ENCODE data around the gene WDR45. TPM values are rescaled to one million over a fixed set of nuclear protein-coding genes. Genes with fewer than 3 reads are reported as not detected.

WDR45 gene
- total RNA-seq, 1 donor from 2014 or later = 67.1 TPM

DNA sequence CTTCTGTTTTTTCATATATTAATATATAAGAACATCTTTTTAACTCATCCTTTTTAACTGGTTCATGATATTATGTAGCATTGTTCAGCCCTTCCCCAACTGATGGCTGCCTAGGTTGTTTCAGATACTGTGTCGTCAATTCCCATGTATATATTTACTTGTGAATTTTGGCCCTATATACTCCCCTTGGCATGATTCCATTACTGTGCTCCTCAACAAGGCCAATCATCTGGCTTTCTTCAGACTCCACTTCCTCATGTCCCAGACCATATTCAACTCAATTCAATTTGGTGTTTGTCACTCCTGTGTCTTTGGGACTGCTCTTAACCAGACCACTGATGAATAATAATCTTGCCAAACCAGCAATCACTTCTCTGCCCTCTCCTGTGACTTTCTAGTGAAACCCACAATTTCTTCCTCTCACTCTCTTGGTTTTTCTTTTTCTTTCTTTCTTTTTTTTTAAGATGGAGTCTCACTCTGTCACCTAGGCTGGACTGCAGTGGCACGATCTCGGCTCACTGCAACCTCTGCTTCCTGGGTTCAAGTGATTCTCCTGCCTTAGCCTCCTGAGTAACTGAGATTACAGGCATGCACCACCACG lies 2.7 kb upstream of the WDR45 start:
- DNase-seq (ENCODE audit: missing footprints) (no peak), ATAC-seq (no peak)
- intact Hi-C loops (cut with DNase I) = no loop called here

DNA sequence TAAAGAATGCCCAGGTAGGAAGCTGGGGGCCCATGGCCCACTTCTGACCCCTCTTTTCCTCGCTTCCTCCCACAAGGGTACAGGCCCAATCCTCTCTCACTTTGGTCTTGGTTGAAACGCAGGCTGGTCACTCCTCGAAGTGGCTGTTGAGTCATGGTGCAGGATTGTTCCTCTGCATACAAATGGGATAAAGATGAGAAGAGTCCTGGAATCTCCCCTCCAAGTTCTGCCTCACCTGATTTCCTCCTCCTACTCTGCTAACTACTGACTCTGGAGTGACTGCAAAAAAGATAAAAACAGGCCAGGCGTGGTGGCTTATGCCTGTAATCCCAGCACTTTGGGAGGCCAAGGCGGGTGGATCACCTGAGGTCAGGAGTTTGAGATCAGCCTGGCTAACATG lies 1.7 kb downstream of the WDR45 start:
- no peak for DNase-seq (ENCODE audit: missing footprints)
- intact Hi-C loops (cut with DNase I) = no loop called here

DNA sequence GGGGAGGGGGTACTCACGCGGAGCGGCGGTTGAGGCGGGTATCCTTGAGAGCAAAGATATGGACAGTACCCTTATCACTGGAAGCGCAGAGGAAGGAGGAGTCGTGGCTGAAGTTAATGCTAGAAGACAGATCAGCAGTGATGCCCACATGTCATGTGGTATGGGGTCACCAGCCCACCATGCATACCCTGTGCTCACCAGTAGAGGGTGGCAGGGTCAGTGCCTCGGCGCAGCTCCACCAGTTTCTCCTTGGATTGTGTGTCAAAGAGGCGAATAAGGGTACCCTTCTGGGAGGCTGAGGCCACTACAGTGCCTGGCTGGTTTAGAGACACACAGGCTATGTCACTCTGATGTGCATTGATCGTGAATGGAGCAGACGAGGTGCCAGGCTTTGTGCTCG lies 4.3 kb downstream of the WDR45 start:
- no peak for DNase-seq (ENCODE audit: missing footprints)
- intact Hi-C loops (cut with DNase I) = no loop called here
- ATAC-seq = no peak

More for the DNA sequence above, 1.7 kb downstream of the WDR45 start:
- ATAC-seq = no peak

DNA sequence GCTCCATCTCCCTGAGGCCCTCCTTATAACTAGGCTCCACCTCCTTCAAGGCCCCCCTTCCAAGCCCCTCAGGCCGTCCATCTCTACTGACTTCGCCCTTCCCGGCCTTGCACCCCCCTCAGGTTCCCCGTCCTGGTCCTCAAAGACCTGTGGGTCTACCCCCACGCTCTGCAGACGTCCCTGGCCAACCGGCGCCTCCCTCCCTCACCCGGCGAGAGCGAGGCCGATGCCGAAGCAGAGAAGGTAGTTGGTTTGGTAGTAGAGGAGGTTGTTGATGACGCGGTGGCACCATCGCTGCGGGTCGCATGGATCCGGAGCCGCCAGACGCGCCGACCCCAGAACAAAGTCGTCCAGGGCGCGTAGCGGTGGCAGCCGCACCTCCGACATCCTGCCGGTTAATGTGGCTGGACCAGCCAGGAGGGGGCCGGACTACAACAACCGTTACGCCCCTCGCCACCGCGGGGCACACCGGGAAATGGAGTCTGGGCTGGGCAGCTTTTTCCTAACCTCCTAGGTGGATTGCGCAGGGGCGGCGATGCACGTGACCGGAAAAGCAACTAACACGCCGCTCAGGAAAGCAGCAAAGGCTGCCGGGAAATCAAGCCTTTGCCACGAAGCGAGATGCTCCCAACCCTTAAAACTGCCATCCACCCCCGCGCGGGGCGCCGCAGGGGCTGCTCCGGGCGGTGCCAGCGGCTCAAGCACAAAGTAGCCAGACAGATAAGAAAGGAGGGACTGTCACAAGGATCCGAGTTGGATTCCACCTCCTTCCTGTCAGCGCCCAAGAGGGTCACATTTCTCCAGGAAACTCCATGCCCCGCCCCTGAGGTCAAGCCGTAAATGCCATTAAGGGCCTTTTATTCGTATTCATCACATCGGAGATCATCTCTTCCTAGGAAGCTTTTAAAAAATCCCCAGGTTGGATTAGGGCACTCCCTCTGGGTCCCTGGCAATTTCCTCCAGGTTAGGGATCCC lies 5.8 kb downstream of the WDR45 start, which contains the start of gene PRAF2:
Gene PRAF2, minus strand, starts transcription at position 402 of the 975 bp plus-strand sequence. Its CDS starts 15 bp downstream, at position 387.
- intact Hi-C loops (cut with DNase I) = no loop called here

DNA sequence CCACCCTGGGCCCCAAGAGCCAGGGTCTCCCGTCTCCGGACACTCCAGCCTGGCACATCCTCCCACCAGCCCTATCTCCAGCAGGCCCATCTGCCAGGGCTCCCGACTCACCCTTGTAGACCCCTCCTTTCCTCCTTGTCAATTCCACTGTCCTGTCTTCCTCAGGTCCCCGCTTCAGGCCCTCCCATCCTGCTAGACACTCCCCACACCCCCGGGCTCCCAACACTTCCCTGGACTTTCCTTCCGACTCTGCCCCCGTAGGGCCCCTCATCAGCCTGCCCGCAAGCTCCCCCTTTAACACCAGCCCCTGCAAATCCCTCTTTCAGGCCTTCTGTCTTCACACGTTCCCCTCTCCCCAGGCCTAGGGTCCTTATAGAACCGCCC lies 7.0 kb downstream of the WDR45 start:
- DNase-seq (ENCODE audit: missing footprints) (no peak), ATAC-seq (no peak)
- intact Hi-C loops (cut with DNase I) = no loop called here

More for the DNA sequence above, 5.8 kb downstream of the WDR45 start, which contains the start of gene PRAF2:
- peak; percentile 92 for ATAC-seq
- DNase-seq (ENCODE audit: missing footprints) = peak; percentile 95

DNA sequence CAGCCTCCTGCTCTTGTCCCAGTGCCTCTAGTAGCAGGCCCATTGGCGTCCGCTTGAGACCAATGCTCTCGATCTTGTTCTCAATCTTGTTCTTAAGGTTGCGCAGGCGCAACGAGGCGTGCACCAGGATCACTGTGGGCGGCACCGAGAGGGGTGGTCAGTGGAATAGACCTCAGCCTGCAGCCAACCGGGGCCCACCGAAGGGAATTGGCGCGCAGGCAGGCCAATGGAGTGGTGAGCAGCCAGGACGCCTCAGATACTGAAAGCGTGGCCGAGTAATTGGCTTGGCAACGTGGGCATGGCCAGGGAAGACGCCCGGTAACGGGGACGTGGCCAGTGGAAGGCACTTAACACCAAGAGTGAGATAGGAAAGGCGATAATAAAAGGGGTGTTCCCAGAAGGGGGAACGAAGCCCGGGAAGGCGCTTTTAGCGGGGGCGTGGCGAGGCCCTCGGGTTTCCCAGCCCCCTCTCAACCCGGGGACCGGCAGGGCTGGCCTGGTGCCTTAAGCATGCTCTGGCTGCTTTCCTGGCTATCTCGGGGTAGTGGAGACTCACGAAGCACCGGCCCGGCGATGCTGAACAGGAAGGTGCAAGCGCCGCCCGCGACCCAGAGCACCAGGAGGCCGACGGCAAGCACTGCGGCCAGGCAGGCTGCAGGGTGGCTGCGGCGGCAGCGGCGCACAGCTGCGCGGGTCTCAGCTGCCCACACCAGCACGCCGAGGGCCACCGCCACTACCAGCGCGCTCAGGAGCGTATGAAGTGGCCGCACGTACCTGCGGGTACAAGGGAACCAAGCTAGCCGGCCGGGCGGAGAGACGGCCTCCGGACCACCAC lies 7.6 kb downstream of the WDR45 start:
- intact Hi-C loops (cut with DNase I) = no loop called here
- DNase-seq (ENCODE audit: missing footprints) (peak; percentile 83), ATAC-seq (peak; percentile 76)

DNA sequence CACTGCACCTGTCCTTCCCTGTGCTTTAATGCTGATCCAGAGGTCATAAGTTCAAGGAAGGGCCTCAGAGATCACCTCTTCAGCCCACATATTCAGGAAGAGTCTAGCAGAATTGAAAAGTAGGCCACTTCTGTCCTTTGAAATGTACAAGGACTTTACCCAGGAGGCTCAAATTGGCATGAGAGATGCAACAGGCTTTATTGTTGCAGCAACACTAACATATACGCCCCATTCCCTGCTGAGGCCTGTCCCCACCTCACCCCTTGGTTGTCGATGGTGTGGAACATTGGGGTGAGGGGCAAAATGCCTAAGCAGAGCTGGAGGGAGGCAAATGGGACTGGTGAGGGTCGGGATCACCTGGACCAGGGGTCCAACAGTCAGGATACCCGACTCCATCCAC lies 8.7 kb downstream of the WDR45 start:
- intact Hi-C loops (cut with DNase I) = no loop called here
- ATAC-seq (no peak), DNase-seq (ENCODE audit: missing footprints) (no peak)

DNA sequence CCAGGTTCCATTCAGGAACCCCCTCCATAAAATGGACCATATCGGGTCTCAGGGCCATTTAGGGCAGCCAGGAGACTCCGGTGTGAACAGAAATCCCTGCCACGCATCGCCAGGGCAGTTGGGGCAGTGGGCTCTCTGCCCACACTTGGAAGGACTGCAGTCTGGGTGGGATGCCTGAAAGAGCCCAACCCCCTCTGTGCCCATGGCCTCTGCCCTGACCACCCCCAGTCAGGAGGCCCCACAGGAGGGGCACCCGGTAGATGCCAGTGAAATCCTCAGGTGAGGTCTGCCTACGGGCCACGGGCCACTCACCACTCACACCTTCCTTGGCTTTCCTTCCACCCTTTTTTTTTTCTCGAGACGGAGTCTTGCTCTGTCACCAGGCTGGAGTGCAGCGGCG lies 10.6 kb downstream of the WDR45 start:
- DNase-seq (ENCODE audit: missing footprints) (no peak), ATAC-seq (no peak)
- intact Hi-C loops (cut with DNase I) = no loop called here

DNA sequence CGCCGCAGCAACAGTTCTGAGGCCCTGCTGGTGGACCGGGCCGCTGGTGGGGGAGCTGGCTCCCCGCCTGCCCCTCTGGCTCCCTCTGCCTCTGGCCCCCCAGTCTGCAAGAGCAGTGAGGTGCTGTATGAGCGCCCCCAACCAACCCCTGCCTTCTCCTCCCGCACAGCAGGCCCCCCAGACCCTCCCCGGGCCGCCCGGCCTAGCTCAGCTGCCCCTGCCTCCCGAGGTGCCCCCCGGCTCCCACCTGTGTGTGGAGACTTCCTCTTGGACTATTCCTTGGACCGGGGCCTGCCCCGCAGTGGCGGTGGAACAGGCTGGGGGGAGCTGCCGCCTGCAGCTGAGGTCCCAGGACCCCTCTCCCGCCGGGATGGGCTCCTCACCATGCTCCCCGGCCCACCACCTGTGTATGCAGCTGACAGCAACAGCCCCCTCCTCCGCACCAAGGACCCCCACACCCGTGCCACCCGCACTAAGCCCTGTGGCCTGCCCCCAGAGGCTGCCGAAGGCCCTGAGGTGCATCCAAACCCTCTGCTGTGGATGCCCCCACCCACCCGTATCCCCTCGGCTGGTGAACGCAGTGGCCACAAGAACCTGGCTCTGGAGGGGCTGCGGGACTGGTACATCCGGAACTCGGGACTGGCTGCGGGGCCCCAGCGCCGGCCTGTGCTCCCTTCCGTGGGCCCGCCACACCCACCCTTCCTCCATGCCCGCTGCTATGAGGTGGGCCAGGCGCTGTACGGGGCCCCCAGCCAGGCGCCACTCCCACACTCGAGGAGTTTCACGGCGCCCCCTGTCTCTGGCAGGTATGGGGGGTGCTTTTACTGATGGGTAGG lies 12.2 kb downstream of the WDR45 start:
- ATAC-seq = no peak
- intact Hi-C loops (cut with DNase I) = no loop called here

DNA sequence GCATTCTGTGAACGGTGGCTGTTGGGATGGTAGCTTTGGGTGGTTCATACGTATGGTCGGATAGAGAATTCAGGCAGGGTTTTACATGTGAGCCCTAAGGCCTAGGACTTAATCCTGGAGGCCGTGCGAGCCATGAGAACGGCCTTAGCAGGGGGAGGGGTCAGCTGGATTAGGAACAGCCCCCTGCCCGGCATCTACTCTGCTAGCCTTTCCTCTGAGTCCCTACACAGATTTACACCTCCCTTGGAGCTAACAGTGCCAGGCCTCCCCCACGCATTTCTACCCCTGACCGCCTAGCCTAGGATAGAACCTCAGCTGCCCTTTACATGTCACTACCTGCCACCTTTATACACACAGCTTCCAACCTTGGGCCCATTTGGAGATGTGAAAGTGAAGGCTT lies 13.0 kb downstream of the WDR45 start:
- intact Hi-C loops (cut with DNase I) = no loop called here
- no peak for DNase-seq (ENCODE audit: missing footprints)

More for the DNA sequence above, 12.2 kb downstream of the WDR45 start:
- DNase-seq (ENCODE audit: missing footprints) = no peak

DNA sequence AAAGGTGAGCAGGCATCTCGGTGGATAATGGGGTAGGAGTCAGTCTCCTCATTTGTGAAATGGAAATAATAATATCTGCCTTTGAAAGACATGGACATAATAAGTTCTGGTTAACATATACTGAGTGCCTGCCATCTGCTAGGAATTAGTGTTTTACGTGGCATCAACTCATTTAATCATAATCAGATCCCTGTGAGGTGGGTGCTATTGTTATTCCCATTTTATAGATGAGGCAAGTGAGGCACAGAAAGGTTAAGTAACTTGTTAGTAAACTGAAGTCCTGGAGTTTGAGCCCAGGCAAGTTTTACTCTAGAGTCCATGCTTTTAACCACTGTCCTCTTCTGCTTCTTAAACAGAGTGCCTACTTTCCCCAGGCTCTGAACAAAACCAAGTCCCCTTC lies 13.4 kb downstream of the WDR45 start:
- ATAC-seq = no peak
- no peak for DNase-seq (ENCODE audit: missing footprints)
- intact Hi-C loops (cut with DNase I) = no loop called here

More for the DNA sequence above, 13.0 kb downstream of the WDR45 start:
- no peak for ATAC-seq

DNA sequence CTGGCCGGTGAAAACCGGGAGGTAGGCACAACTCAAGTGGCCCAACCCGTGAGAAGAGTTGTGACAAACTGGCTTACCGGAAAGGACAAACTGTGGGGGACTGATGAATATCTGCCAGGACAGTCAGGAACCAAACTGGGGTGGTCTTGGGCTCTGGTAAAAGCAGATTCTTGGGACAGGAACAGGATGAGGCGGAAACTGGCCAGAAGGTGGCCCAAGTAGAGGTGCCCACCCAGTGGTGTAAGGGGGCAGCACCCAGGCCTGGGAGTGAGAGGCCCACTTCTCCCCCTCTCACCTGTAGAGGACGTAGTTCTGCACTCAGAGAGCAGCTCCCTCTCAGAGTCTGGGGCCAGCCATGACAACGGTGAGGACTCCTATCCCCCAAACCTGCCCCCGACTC lies 15.0 kb downstream of the WDR45 start:
- no peak for ATAC-seq
- intact Hi-C loops (cut with DNase I) = no loop called here
- no peak for DNase-seq (ENCODE audit: missing footprints)

DNA sequence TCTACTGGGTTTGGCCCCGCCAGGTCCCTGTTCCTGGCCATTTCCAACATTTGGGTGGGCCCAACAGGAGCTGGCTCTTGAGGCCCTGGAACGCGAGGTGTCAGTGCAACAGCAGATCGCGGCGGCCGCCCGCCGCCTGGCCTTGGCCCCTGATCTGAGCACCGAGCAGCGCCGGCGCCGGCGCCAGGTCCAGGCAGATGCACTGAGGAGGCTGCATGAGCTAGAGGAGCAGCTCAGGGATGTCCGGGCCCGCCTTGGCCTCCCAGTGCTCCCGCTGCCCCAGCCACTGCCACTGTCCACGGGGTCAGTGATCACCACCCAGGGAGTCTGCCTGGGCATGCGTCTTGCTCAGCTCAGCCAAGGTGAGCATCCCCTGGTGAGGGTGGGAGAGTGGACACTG lies 15.4 kb downstream of the WDR45 start:
- intact Hi-C loops (cut with DNase I) = no loop called here
- no peak for ATAC-seq
- DNase-seq (ENCODE audit: missing footprints) = no peak

DNA sequence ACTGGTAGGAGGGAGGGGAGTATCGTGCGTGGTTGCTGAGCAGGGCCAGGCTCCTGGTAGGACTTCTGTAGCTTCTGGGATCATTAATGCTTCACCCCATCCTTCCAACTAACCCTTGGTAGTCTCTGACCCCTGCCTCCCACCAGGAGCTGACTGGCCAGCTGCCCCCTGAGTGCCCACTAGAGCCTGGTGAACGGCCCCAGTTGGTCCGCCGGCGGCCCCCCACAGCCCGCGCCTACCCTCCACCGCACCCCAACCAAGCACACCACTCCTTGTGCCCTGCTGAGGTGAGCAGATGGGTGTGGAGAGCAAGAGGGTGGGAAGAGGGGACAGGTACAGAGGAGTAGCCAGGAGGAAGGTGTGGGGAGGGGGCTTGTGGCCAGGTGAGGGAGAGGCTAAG lies 16.0 kb downstream of the WDR45 start:
- intact Hi-C loops (cut with DNase I) = no loop called here
- DNase-seq (ENCODE audit: missing footprints) = no peak
- ATAC-seq = no peak

DNA sequence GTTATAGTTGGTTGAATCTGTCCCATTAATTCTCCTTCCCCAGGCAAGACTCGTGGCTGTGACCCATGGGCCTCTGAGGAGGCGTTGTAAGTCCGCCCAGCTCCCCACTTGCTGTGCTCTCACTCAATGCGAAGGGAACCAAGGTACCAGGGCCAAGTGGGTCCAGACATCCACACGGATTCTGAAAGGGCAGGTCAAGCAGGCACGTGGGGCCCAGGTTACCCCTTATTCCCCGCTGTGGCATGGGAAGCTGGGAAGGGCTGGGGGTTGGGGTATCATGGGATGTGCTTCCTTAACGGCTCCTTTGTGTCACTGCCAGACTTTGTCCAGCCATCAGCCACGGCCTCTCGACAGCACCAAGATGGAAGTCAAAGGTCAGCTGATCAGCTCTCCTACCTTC lies 17.8 kb downstream of the WDR45 start:
- no peak for ATAC-seq
- no peak for DNase-seq (ENCODE audit: missing footprints)
- intact Hi-C loops (cut with DNase I) = no loop called here

DNA sequence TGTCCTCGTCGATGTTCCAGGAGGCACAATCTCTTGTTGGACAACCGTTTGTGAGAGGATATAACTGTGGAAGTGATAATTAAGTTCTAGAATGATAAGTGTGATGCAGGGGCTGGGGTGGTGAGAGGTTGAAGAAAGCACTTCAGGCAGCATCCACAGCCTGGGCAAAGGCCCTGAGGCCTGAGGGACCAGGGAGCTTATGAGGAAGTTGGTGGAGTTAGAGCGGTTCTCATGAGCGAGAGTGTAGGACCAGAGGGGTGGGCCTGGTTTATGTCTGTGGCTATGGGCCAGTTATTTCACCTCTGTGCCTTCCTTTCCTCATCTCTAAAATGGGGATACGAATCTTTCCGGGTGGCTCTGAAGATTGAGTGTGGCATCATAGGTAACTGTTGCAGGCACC lies 18.2 kb downstream of the WDR45 start:
- DNase-seq (ENCODE audit: missing footprints) = no peak
- intact Hi-C loops (cut with DNase I) = no loop called here
- no peak for ATAC-seq

DNA sequence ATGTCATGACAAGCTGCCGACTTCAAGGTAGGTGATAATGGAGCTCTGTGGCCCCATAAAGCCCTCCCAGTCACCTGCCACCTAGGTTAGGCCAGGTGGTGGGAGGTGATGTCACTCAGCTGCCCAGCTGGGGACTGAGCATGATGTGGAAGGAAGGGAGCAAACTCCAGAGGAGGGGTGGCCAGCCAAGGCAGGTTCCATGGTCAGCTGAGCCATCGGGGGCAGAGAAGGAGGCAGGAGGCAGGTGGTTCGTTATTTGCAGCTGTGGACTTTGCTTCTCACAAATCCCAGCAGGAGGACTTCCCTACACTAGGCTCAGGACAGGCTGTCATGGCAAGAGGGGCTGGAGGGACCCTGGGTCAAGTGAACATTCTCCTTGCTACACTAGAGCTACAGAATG lies 18.8 kb downstream of the WDR45 start:
- DNase-seq (ENCODE audit: missing footprints) (no peak), ATAC-seq (no peak)
- intact Hi-C loops (cut with DNase I) = no loop called here

DNA sequence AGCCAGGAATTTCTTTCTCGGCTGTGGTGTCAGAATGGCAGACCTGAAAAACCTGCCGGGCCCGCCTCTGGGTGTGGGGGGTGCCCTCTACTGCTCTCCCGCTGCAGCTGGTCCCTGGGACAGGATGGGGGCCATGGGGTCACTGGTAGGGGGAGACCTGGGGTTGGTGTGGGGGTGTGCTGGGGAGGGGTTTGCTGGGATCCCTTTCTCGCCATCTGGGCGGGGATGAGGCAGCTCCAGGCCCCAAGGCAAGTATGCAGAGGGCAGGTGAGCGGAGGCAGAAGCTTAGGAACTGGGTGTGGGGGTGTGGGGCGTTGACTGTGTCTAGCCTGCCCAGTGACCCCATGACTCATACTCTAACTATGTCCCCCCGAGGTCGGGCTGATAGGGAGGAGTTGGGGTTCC lies 20.0 kb downstream of the WDR45 start:
- ATAC-seq (no peak), DNase-seq (ENCODE audit: missing footprints) (no peak)
- intact Hi-C loops (cut with DNase I) = no loop called here

Data from Right ventricle myocardium inferior (tissue), 1 donor.